Lower leg skin (tissue), 4 donors: ENCODE measurements around the gene MAP1LC3A. TPM values are rescaled to one million over a fixed set of nuclear protein-coding genes. Genes with fewer than 3 reads are reported as not detected.

Source experiments
- DNase-seq, 2 donors: peaks; one replicate each; pipeline ENCODE4 v3.0.0-alpha.2; 2019; ENCODE audit warnings: low spot score in 2 of 2
- H3K4me3 ChIP-seq: fragments of 200-600 bp; sonication (generic); 2 replicates; pipeline ENCODE4 v1.5.1; 2017; ENCODE audit warnings: mild to moderate bottlenecking, low read depth; ENCODE audit not compliant: poor library complexity, severe bottlenecking
- CTCF ChIP-seq, 3 donors: fragments of 450-650 bp; IDR thresholded peaks; one replicate each; pipeline ENCODE4 v1.5.1; 2016; ENCODE audit warnings: antibody characterized with exemption in 3 of 3, mild to moderate bottlenecking in 3 of 3, moderate library complexity in 2 of 3
- POLR2A ChIP-seq, 2 donors: fragments of 450-650 bp; IDR thresholded peaks; one replicate each; pipeline ENCODE4 v1.6.1; 2016 to 2017; ENCODE audit warnings: antibody characterized with exemption in 2 of 2, mild to moderate bottlenecking in 1 of 2, moderate library complexity in 1 of 2
- WGBS, 2 donors: methylation state at CpG; one replicate each; pipeline ENCODE4 v1.1.5; 2018; 5-methylcytosine and 5-hydroxymethylcytosine counted together
- intact Hi-C: fragments of 100-400 bp; cut with DNase I; formaldehyde crosslinking; loops from one replicate; pipeline ENCODE4 v1.15.0; 2023; ENCODE audit warnings: low total_unique reads
- total RNA-seq, 4 donors: library from RNA; depleted of rRNA; stranded (reverse); fragments of >200 nt; gene quantifications; one replicate each; pipeline ENCODE4 v1.1.0, GENCODE V29; 2016

MAP1LC3A gene
- total RNA-seq, 4 donors from 2014 or later, result 127 to 293 (median 147) TPM

GRCh38 chr20:34547844-34548613 is 10.5 kb upstream of the MAP1LC3A start:
- no peak for DNase-seq
- 93% methylated on average over 22 of the region's 22 CpGs for WGBS, 2 donors
- no peak overlapping the region for H3K4me3 ChIP-seq
- intact Hi-C loops, result no loop called here
- TF ChIP-seq CTCF (IDR thresholded peaks at IDR 0.05), result no peak
- no peak for TF ChIP-seq POLR2A (IDR thresholded peaks at IDR 0.05)

- no peak for DNase-seq
- H3K4me3 ChIP-seq, result no peak overlapping the region
- intact Hi-C loops, result no loop called here
- WGBS, 2 donors, result 44 to 58% methylated on average over 20 of the region's 20 CpGs
- TF ChIP-seq POLR2A (IDR thresholded peaks at IDR 0.05) (no peak), CTCF (IDR thresholded peaks at IDR 0.05) (no peak)
Observed at GRCh38 chr20:34549291-34549928, 9.1 kb upstream of the MAP1LC3A start.

GRCh38 chr20:34549929-34550305 is 8.6 kb upstream of the MAP1LC3A start:
- intact Hi-C loops, result no loop called here
- 88 to 92% methylated on average over 13 of the region's 13 CpGs for WGBS, 2 donors
- no peak for DNase-seq

GRCh38 chr20:34552569-34552968 is 5.9 kb upstream of the MAP1LC3A start:
- WGBS, 2 donors, result 87 to 97% methylated on average over 6 of the region's 6 CpGs
- no peak for DNase-seq
- TF ChIP-seq CTCF (IDR thresholded peaks at IDR 0.05) (no peak), POLR2A (IDR thresholded peaks at IDR 0.05) (no peak)
- H3K4me3 ChIP-seq, result no peak overlapping the region
- intact Hi-C loops, result no loop called here

More at GRCh38 chr20:34549929-34550305, 8.6 kb upstream of the MAP1LC3A start:
- TF ChIP-seq CTCF (IDR thresholded peaks at IDR 0.05) (no peak), POLR2A (IDR thresholded peaks at IDR 0.05) (no peak)
- no peak overlapping the region for H3K4me3 ChIP-seq

- 48 to 69% methylated on average over 4 of the region's 4 CpGs for WGBS, 2 donors
- intact Hi-C loops, result no loop called here
- H3K4me3 ChIP-seq, result no peak overlapping the region
- DNase-seq, result no peak
- TF ChIP-seq CTCF (IDR thresholded peaks at IDR 0.05) (no peak), POLR2A (IDR thresholded peaks at IDR 0.05) (no peak)
Observed at GRCh38 chr20:34553366-34553867, 5.1 kb upstream of the MAP1LC3A start.
